Measurements from ENCODE around the gene C7. TPM values are rescaled to one million over a fixed set of nuclear protein-coding genes. Genes with fewer than 3 reads are reported as not detected.

C7 gene
- total and polyA plus RNA-seq, 2 of the 13 experiments (the other 11 are each of a cell fraction or from before 2014, with no cell fraction given): 1.7 to 3.5 TPM

DNA sequence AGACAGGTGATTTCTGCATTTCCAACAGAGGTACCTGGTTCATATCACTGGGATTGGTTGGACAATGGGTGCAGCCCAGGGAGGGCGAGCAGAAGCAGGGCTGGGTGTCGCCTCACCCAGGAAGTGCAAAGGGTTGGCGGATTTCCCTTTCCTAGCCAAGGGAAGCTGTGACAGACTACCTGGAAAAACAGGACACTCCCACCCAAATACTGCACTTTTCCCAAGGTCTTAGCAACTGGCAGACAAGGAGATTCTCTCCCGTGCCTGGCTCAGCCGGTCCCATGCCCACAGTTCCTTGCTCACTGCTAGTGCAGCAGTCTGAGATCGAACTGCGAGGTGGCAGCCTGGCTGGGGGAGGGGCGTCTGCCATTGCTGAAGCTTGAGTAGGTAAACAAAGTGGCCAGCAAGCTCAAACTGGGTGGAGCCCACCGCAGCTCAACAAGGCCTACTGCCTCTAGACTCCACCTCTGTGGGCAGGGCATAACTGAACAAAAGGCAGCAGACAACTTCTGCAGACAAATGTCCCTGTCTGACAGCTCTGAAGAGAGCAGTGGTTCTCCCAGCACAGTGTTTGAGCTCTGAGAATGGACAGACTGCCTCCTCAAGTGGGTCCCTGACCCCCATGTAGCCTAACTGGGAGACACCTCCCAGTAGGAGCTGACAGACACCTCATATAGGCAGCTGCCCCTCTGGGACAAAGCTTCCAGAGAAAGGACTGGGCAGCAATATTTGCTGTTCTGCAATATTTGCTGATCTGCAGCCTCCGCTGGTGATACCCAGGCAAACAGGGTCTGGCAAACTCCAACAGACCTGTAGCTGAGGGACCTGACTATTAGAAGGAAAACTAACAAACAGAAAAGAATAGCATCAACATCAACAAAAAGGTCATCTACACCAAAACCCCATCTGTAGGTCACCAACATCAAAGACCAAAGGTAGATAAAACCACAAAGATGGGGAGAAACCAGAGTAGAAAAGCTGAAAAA lies 13.6 kb upstream of the C7 start (continued):
- TF ChIP-seq BRD4 (CRISPR knock-in tag; IDR thresholded peaks at IDR 0.05): 0 out of 2 replicates have a peak, but pooled peaks have one; percentile 53
- peak; percentile 35; the same call in 1 of the 2 replicates for TF ChIP-seq ZNF629 (CRISPR knock-in tag; conservative IDR thresholded peaks at IDR 0.05)
- TF ChIP-seq ZNF501 (CRISPR knock-in tag; IDR thresholded peaks at IDR 0.05): peak; percentile 84
- peak; percentile 58 for TF ChIP-seq POLR2G (IDR thresholded peaks at IDR 0.05; ENCODE audit: low read depth, low read length)
- TF ChIP-seq, protein P1, sequence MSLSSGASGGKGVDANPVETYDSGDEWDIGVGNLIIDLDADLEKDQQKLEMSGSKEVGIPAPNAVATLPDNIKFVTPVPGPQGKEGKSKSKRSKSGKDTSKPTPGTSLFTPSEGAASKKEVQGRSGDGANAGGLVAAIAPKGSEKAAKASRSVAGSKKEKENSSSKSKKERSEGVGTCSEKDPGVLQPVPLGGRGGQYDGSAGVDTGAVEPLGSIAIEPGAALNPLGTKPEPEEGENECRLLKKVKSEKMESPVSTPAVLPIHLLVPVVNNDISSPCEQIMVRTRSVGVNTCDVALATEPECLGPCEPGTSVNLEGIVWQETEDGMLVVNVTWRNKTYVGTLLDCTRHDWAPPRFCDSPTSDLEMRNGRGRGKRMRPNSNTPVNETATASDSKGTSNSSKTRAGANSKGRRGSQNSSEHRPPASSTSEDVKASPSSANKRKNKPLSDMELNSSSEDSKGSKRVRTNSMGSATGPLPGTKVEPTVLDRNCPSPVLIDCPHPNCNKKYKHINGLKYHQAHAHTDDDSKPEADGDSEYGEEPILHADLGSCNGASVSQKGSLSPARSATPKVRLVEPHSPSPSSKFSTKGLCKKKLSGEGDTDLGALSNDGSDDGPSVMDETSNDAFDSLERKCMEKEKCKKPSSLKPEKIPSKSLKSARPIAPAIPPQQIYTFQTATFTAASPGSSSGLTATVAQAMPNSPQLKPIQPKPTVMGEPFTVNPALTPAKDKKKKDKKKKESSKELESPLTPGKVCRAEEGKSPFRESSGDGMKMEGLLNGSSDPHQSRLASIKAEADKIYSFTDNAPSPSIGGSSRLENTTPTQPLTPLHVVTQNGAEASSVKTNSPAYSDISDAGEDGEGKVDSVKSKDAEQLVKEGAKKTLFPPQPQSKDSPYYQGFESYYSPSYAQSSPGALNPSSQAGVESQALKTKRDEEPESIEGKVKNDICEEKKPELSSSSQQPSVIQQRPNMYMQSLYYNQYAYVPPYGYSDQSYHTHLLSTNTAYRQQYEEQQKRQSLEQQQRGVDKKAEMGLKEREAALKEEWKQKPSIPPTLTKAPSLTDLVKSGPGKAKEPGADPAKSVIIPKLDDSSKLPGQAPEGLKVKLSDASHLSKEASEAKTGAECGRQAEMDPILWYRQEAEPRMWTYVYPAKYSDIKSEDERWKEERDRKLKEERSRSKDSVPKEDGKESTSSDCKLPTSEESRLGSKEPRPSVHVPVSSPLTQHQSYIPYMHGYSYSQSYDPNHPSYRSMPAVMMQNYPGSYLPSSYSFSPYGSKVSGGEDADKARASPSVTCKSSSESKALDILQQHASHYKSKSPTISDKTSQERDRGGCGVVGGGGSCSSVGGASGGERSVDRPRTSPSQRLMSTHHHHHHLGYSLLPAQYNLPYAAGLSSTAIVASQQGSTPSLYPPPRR (CRISPR knock-in tag; IDR thresholded peaks at IDR 0.05; ENCODE audit: borderline replicate concordance): peak; percentile 56; the same call in 1 of the 2 replicates
- TF ChIP-seq ZNF230 (CRISPR knock-in tag; IDR thresholded peaks at IDR 0.05): peak; percentile 83; the same call in 1 of the 2 replicates
- peak; percentile 50; the same call in 1 of the 2 replicates for TF ChIP-seq TARDBP (CRISPR knock-in tag; IDR thresholded peaks at IDR 0.05)
- TF ChIP-seq ZNF619 (CRISPR knock-in tag; IDR thresholded peaks at IDR 0.05): 0 out of 2 replicates have a peak, but pooled peaks have one; percentile 60
- 0 out of 2 replicates have a peak, but pooled peaks have one; percentile 72 for TF ChIP-seq ZNF225 (CRISPR knock-in tag; IDR thresholded peaks at IDR 0.05)
- 0 out of 2 replicates have a peak, but pooled peaks have one; percentile 10 for TF ChIP-seq ZNF563 (CRISPR knock-in tag; IDR thresholded peaks at IDR 0.05)
- 0 out of 2 replicates have a peak, but pooled peaks have one; percentile 54 for TF ChIP-seq ZNF510 (CRISPR knock-in tag; IDR thresholded peaks at IDR 0.05; ENCODE audit: low read depth)
- TF ChIP-seq SP4 (CRISPR knock-in tag; IDR thresholded peaks at IDR 0.05): peak; percentile 25; the same call in 1 of the 2 replicates
- TF ChIP-seq ZKSCAN5 (CRISPR knock-in tag; IDR thresholded peaks at IDR 0.05): 0 out of 2 replicates have a peak, but pooled peaks have one; percentile 58
- TF ChIP-seq MEF2D (CRISPR knock-in tag; IDR thresholded peaks at IDR 0.05): peak; percentile 41; the same call in 1 of the 2 replicates
- 0 out of 2 replicates have a peak, but pooled peaks have one; percentile 50 for TF ChIP-seq ZNF543 (CRISPR knock-in tag; IDR thresholded peaks at IDR 0.05)
- TF ChIP-seq FOXK1 (CRISPR knock-in tag; IDR thresholded peaks at IDR 0.05; ENCODE audit: borderline replicate concordance, low read depth): peak; percentile 80; the same call in 1 of the 2 replicates
- peak; percentile 21; the same call in 1 of the 2 replicates for TF ChIP-seq DPF2 (CRISPR knock-in tag; IDR thresholded peaks at IDR 0.05; ENCODE audit: borderline replicate concordance, low read depth)
- peak; percentile 65; the same call in 1 of the 2 replicates for TF ChIP-seq ZNF792 (CRISPR knock-in tag; IDR thresholded peaks at IDR 0.05)
- TF ChIP-seq HOXA3 (CRISPR knock-in tag; IDR thresholded peaks at IDR 0.05): peak; percentile 54; the same call in 1 of the 2 replicates
- TF ChIP-seq ZNF264 (CRISPR knock-in tag; IDR thresholded peaks at IDR 0.05): peak; percentile 31; the same call in 1 of the 2 replicates
- TF ChIP-seq ZNF556 (CRISPR knock-in tag; IDR thresholded peaks at IDR 0.05; ENCODE audit: borderline replicate concordance): peak; percentile 84; the same call in 1 of the 2 replicates
- 0 out of 2 replicates have a peak, but pooled peaks have one; percentile 26 for TF ChIP-seq SIX4 (CRISPR knock-in tag; IDR thresholded peaks at IDR 0.05)
- peak; percentile 10; the same call in 1 of the 2 replicates for TF ChIP-seq ZNF121 (CRISPR knock-in tag; IDR thresholded peaks at IDR 0.05)
- TF ChIP-seq ZNF205 (CRISPR knock-in tag; IDR thresholded peaks at IDR 0.05): 0 out of 2 replicates have a peak, but pooled peaks have one; percentile 61
- TF ChIP-seq ZNF761 (CRISPR knock-in tag; conservative IDR thresholded peaks at IDR 0.05): 0 out of 2 replicates have a peak, but pooled peaks have one; percentile 71
- TF ChIP-seq ERF (CRISPR knock-in tag; IDR thresholded peaks at IDR 0.05): peak; percentile 66; the same call in 1 of the 2 replicates
